Measurements from ENCODE around the gene ZNF431.

DNA sequence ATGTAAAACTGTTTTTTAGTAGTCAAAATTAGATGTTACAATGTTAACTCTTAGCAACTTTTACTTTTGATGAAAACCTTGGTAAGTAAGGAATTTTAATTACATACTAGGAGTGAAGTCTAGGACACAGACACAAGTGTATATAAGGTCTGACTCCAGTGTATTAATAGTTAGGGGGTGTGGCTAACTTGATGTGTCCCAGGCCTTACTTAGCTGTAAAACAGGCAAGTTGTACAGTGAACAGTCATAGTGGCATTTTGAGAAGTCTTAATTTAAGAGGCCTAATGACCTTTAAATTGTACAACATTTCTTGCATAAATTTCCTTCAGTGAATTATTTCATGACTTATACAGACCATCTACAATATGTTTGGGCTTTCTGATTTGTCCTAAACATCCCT is 6.8 kb downstream of the ZNF431 start:
- TF ChIP-seq, protein P1, sequence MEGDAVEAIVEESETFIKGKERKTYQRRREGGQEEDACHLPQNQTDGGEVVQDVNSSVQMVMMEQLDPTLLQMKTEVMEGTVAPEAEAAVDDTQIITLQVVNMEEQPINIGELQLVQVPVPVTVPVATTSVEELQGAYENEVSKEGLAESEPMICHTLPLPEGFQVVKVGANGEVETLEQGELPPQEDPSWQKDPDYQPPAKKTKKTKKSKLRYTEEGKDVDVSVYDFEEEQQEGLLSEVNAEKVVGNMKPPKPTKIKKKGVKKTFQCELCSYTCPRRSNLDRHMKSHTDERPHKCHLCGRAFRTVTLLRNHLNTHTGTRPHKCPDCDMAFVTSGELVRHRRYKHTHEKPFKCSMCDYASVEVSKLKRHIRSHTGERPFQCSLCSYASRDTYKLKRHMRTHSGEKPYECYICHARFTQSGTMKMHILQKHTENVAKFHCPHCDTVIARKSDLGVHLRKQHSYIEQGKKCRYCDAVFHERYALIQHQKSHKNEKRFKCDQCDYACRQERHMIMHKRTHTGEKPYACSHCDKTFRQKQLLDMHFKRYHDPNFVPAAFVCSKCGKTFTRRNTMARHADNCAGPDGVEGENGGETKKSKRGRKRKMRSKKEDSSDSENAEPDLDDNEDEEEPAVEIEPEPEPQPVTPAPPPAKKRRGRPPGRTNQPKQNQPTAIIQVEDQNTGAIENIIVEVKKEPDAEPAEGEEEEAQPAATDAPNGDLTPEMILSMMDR (conservative IDR thresholded peaks at IDR 0.05; ENCODE audit: low read depth, low read length): no peak
- TF ChIP-seq, protein P2, sequence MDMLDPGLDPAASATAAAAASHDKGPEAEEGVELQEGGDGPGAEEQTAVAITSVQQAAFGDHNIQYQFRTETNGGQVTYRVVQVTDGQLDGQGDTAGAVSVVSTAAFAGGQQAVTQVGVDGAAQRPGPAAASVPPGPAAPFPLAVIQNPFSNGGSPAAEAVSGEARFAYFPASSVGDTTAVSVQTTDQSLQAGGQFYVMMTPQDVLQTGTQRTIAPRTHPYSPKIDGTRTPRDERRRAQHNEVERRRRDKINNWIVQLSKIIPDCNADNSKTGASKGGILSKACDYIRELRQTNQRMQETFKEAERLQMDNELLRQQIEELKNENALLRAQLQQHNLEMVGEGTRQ (IDR thresholded peaks at IDR 0.05; ENCODE audit: low read depth, low read length): no peak
- TF ChIP-seq POLR2A (IDR thresholded peaks at IDR 0.05; ENCODE audit: low read depth, low read length) (no peak), RFX5 (IDR thresholded peaks at IDR 0.05; ENCODE audit: low read depth, low read length) (no peak), FOS (IDR thresholded peaks at IDR 0.05; ENCODE audit: low read depth, low read length) (no peak)

Data from IMR-90 (cell line).